ENCODE results near the gene SEPTIN5.

Gene SEPTIN5

GRCh38 chr22:19750507-19751490 lies 36.5 kb downstream of the SEPTIN5 start:
- DNase-seq, result no peak

- DNase-seq, result no peak
These were observed 37.4 kb downstream of the SEPTIN5 start for GRCh38 chr22:19751497-19752245.

GRCh38 chr22:19753090-19753842 lies 39.0 kb downstream of the SEPTIN5 start:
- no peak for DNase-seq

GRCh38 chr22:19753996-19754700 lies 39.8 kb downstream of the SEPTIN5 start:
- DNase-seq, result no peak

GRCh38 chr22:19754701-19755144 lies 40.4 kb downstream of the SEPTIN5 start:
- DNase-seq, result no peak

GRCh38 chr22:19755145-19755710 lies 40.9 kb downstream of the SEPTIN5 start:
- peak in 1 of 2 experiments; percentile 22 for DNase-seq

GRCh38 chr22:19755722-19756287 lies 41.5 kb downstream of the SEPTIN5 start:
- DNase-seq, result peak in 1 of 2 experiments; percentile 16

- DNase-seq, result peak in 1 of 2 experiments; percentile 70
These were observed 42.2 kb downstream of the SEPTIN5 start for GRCh38 chr22:19756288-19757128.

- DNase-seq, result no peak
These were observed 43.1 kb downstream of the SEPTIN5 start for GRCh38 chr22:19757140-19757984.

GRCh38 chr22:19757985-19758895 lies 43.9 kb downstream of the SEPTIN5 start:
- DNase-seq, result peak in 1 of 2 experiments; percentile 12

- no peak for DNase-seq
These were observed 44.7 kb downstream of the SEPTIN5 start for GRCh38 chr22:19758896-19759426.

- DNase-seq, result peak in 1 of 2 experiments; percentile 49
These were observed 45.2 kb downstream of the SEPTIN5 start for GRCh38 chr22:19759427-19760057.

GRCh38 chr22:19760058-19760950 lies 46.0 kb downstream of the SEPTIN5 start, which contains the start of gene TBX1:
TBX1 (plus strand) TSS chr22:19760778; CDS start chr22:19760844, 66 bp downstream.
- peak in 1 of 2 experiments; percentile 36 for DNase-seq

- peak in 1 of 2 experiments; percentile 37 for DNase-seq
These were observed 46.8 kb downstream of the SEPTIN5 start for GRCh38 chr22:19760951-19761724.
